ENCODE data around the gene INSIG2.

Gene INSIG2

GRCh38 chr2:118065921-118066511 is 22.3 kb upstream of the INSIG2 start:
- DNase-seq (ENCODE audit: low read depth) = no peak
- H3K4me3 ChIP-seq (replicated peaks; ENCODE audit: low read depth, low read length) = no peak overlapping the region
- TF ChIP-seq CTCF (IDR thresholded peaks at IDR 0.05; ENCODE audit: low read length, missing control alignments) = no peak

GRCh38 chr2:118077636-118078247 is 10.5 kb upstream of the INSIG2 start:
- no peak overlapping the region for H3K4me3 ChIP-seq (replicated peaks; ENCODE audit: low read depth, low read length)
- DNase-seq (ENCODE audit: low read depth) = no peak
- TF ChIP-seq CTCF (IDR thresholded peaks at IDR 0.05; ENCODE audit: low read length, missing control alignments) = no peak

GRCh38 chr2:118078734-118079133 is 9.5 kb upstream of the INSIG2 start:
- no peak overlapping the region for H3K4me3 ChIP-seq (replicated peaks; ENCODE audit: low read depth, low read length)
- TF ChIP-seq CTCF (IDR thresholded peaks at IDR 0.05; ENCODE audit: low read length, missing control alignments) = no peak
- no peak for DNase-seq (ENCODE audit: low read depth)

GRCh38 chr2:118084491-118085089 is 3.7 kb upstream of the INSIG2 start:
- DNase-seq (ENCODE audit: low read depth) = no peak
- no peak for TF ChIP-seq CTCF (IDR thresholded peaks at IDR 0.05; ENCODE audit: low read length, missing control alignments)
- no peak overlapping the region for H3K4me3 ChIP-seq (replicated peaks; ENCODE audit: low read depth, low read length)

GRCh38 chr2:118085173-118086023 is 2.9 kb upstream of the INSIG2 start:
- no peak overlapping the region for H3K4me3 ChIP-seq (replicated peaks; ENCODE audit: low read depth, low read length)
- DNase-seq (ENCODE audit: low read depth) = no peak
- no peak for TF ChIP-seq CTCF (IDR thresholded peaks at IDR 0.05; ENCODE audit: low read length, missing control alignments)

- no peak overlapping the region for H3K4me3 ChIP-seq (replicated peaks; ENCODE audit: low read depth, low read length)
- TF ChIP-seq CTCF (IDR thresholded peaks at IDR 0.05; ENCODE audit: low read length, missing control alignments) = no peak
- no peak for DNase-seq (ENCODE audit: low read depth)
Observed at GRCh38 chr2:118086024-118086633, 2.1 kb upstream of the INSIG2 start.

Data from fibroblast of pulmonary artery (primary cell).